ENCODE results near the gene TEX22. TPM values are rescaled to one million over a fixed set of nuclear protein-coding genes. Genes with fewer than 3 reads are reported as not detected.

Gene TEX22
- total RNA-seq, 1 donor from 2014 or later: 4.8 TPM

- TF ChIP-seq CTCF (IDR thresholded peaks at IDR 0.05; ENCODE audit: unreplicated experiment): no peak
- Mint-ChIP-seq H3K4me3 (peak overlapping the region; percentile 84), H3K27me3 (ENCODE audit: low read depth) (no peaks in the 10 kb centered on the region), H3K27ac (peak overlapping the region; percentile 90), H3K9me3 (no peaks in the 10 kb centered on the region), H3K4me1 (peaks cover 33% of the 10 kb centered on the region), H3K36me3 (peaks cover 5% of the 10 kb centered on the region)
- no peak for DNase-seq (ENCODE audit: low spot score in 2 of 2, unreplicated experiment in 2 of 2)
These were observed 22.8 kb downstream of the TEX22 start for GRCh38 chr14:105420974-105421674.

GRCh38 chr14:105421723-105422615, 23.6 kb downstream of the TEX22 start:
- peaks cover 29% of the 10 kb centered on the region for H3K4me1 Mint-ChIP-seq
- H3K36me3 Mint-ChIP-seq: peaks cover 12% of the 10 kb centered on the region
- peak overlapping the region; percentile 84 for H3K4me3 Mint-ChIP-seq
- no peak for TF ChIP-seq CTCF (IDR thresholded peaks at IDR 0.05; ENCODE audit: unreplicated experiment)
- H3K27ac Mint-ChIP-seq: peak overlapping the region; percentile 79
- no peaks in the 10 kb centered on the region for H3K27me3 Mint-ChIP-seq (ENCODE audit: low read depth)
- DNase-seq (ENCODE audit: low spot score in 2 of 2, unreplicated experiment in 2 of 2): no peak
- peaks cover 3% of the 10 kb centered on the region for H3K9me3 Mint-ChIP-seq

GRCh38 chr14:105422695-105423487, 24.6 kb downstream of the TEX22 start:
- no peak for TF ChIP-seq CTCF (IDR thresholded peaks at IDR 0.05; ENCODE audit: unreplicated experiment)

GRCh38 chr14:105423488-105424195, 25.3 kb downstream of the TEX22 start:
- DNase-seq (ENCODE audit: low spot score in 2 of 2, unreplicated experiment in 2 of 2): no peak
- peaks cover 23% of the 10 kb centered on the region for H3K36me3 Mint-ChIP-seq
- H3K9me3 Mint-ChIP-seq: peaks cover 7% of the 10 kb centered on the region
- H3K4me1 Mint-ChIP-seq: peaks cover 25% of the 10 kb centered on the region
- no peaks in the 10 kb centered on the region for H3K27me3 Mint-ChIP-seq (ENCODE audit: low read depth)
- TF ChIP-seq CTCF (IDR thresholded peaks at IDR 0.05; ENCODE audit: unreplicated experiment): no peak
- no peak overlapping the region for H3K4me3 Mint-ChIP-seq
- H3K27ac Mint-ChIP-seq: peak overlapping the region; percentile 5

More at GRCh38 chr14:105422695-105423487, 24.6 kb downstream of the TEX22 start:
- no peak overlapping the region for H3K4me3 Mint-ChIP-seq
- no peaks in the 10 kb centered on the region for H3K27me3 Mint-ChIP-seq (ENCODE audit: low read depth)
- no peak for DNase-seq (ENCODE audit: low spot score in 2 of 2, unreplicated experiment in 2 of 2)
- H3K36me3 Mint-ChIP-seq: peaks cover 18% of the 10 kb centered on the region
- peak overlapping the region; percentile 79 for H3K27ac Mint-ChIP-seq
- H3K4me1 Mint-ChIP-seq: peaks cover 29% of the 10 kb centered on the region
- H3K9me3 Mint-ChIP-seq: peaks cover 7% of the 10 kb centered on the region

- peaks cover 7% of the 10 kb centered on the region for H3K9me3 Mint-ChIP-seq
- H3K36me3 Mint-ChIP-seq: peaks cover 27% of the 10 kb centered on the region
- H3K27ac Mint-ChIP-seq: no peak overlapping the region
- DNase-seq (ENCODE audit: low spot score in 2 of 2, unreplicated experiment in 2 of 2): no peak
- H3K4me3 Mint-ChIP-seq: no peak overlapping the region
- peaks cover 21% of the 10 kb centered on the region for H3K4me1 Mint-ChIP-seq
- no peaks in the 10 kb centered on the region for H3K27me3 Mint-ChIP-seq (ENCODE audit: low read depth)
- TF ChIP-seq CTCF (IDR thresholded peaks at IDR 0.05; ENCODE audit: unreplicated experiment): no peak
These were observed 26.5 kb downstream of the TEX22 start for GRCh38 chr14:105424861-105425260.
